ENCODE data around the gene ZNF775.
A peak's percentile ranks its signal among the peaks of the same experiment; 100 is the strongest.

The ZNF775 gene

GRCh38 chr7:150380463-150380862 is 1.3 kb downstream of the ZNF775 start:
- in situ Hi-C loops (cut with MboI; ENCODE audit: low pct_unique_long_range_greater_than_20kb, low sequenced_read_pairs, unreplicated experiment), result no loop called here
- peak; percentile 74 for DNase-seq (ENCODE audit: low spot score)
- no peak for TF ChIP-seq CTCF (IDR thresholded peaks at IDR 0.05; ENCODE audit: extremely low read depth, insufficient read depth, missing control alignments)

GRCh38 chr7:150381096-150381495 is 2.0 kb downstream of the ZNF775 start:
- in situ Hi-C loops (cut with MboI; ENCODE audit: low pct_unique_long_range_greater_than_20kb, low sequenced_read_pairs, unreplicated experiment), result no loop called here
- no peak for TF ChIP-seq CTCF (IDR thresholded peaks at IDR 0.05; ENCODE audit: extremely low read depth, insufficient read depth, missing control alignments)
- no peak for DNase-seq (ENCODE audit: low spot score)

GRCh38 chr7:150381785-150382122 is 2.6 kb downstream of the ZNF775 start:
- no peak for TF ChIP-seq CTCF (IDR thresholded peaks at IDR 0.05; ENCODE audit: extremely low read depth, insufficient read depth, missing control alignments)
- in situ Hi-C loops (cut with MboI; ENCODE audit: low pct_unique_long_range_greater_than_20kb, low sequenced_read_pairs, unreplicated experiment), result no loop called here
- no peak for DNase-seq (ENCODE audit: low spot score)

GRCh38 chr7:150382123-150382843 is 3.2 kb downstream of the ZNF775 start:
- TF ChIP-seq CTCF (IDR thresholded peaks at IDR 0.05; ENCODE audit: extremely low read depth, insufficient read depth, missing control alignments), result no peak
- DNase-seq (ENCODE audit: low spot score), result no peak
- in situ Hi-C loops (cut with MboI; ENCODE audit: low pct_unique_long_range_greater_than_20kb, low sequenced_read_pairs, unreplicated experiment), result no loop called here

- in situ Hi-C loops (cut with MboI; ENCODE audit: low pct_unique_long_range_greater_than_20kb, low sequenced_read_pairs, unreplicated experiment), result no loop called here
- no peak for DNase-seq (ENCODE audit: low spot score)
- no peak for TF ChIP-seq CTCF (IDR thresholded peaks at IDR 0.05; ENCODE audit: extremely low read depth, insufficient read depth, missing control alignments)
Measured at GRCh38 chr7:150382844-150383225, 3.7 kb downstream of the ZNF775 start.

GRCh38 chr7:150383710-150384397 is 4.7 kb downstream of the ZNF775 start:
- no peak for TF ChIP-seq CTCF (IDR thresholded peaks at IDR 0.05; ENCODE audit: extremely low read depth, insufficient read depth, missing control alignments)
- no peak for DNase-seq (ENCODE audit: low spot score)
- in situ Hi-C loops (cut with MboI; ENCODE audit: low pct_unique_long_range_greater_than_20kb, low sequenced_read_pairs, unreplicated experiment), result no loop called here

All from GM13977 (cell line).